Natural killer cell treated with Interleukin-12 subunit alpha and Interleukin-12 subunit beta and Interleukin-15 and Interleukin-18, amount 100 ng/mL, for 72 hours (primary cell): ENCODE results near the gene WNT8A. TPM values are rescaled to one million over a fixed set of nuclear protein-coding genes. Genes with fewer than 3 reads are reported as not detected.

Source experiments
- ATAC-seq, 2 donors: fragments of 150-1000 bp; cut with Tn5 transposase in 1 of 2; sonication (Bioruptor Pico), chemical (Tn5 transposase) in 1 of 2; 2 replicates each; pipeline ENCODE4 v1.10.0; 2021
- DNase-seq: peaks from one replicate; pipeline ENCODE4 v3.0.0; 2022; ENCODE audit warnings: low spot score
- H3K27ac Mint-ChIP-seq, 2 donors: 1 replicate in 1 of 2; 2 replicates in 1 of 2; pipeline ENCODE4 v1.8.0; 2022; ENCODE audit warnings: mixed read lengths in 2 of 2, mild to moderate bottlenecking in 1 of 2, moderate library complexity in 1 of 2
- H3K27me3 Mint-ChIP-seq, 2 donors: 1 replicate in 1 of 2; 2 replicates in 1 of 2; pipeline ENCODE4 v1.8.0; 2022; ENCODE audit warnings: mixed read lengths in 2 of 2
- H3K36me3 Mint-ChIP-seq: one replicate; pipeline ENCODE4 v1.8.0; 2022; ENCODE audit warnings: mixed read lengths
- H3K4me1 Mint-ChIP-seq, 2 donors: 1 replicate in 1 of 2; 2 replicates in 1 of 2; pipeline ENCODE4 v1.8.0; 2022; ENCODE audit warnings: low read depth in 2 of 2, mixed read lengths in 2 of 2, mild to moderate bottlenecking in 1 of 2
- H3K4me3 Mint-ChIP-seq: one replicate; pipeline ENCODE4 v1.8.0; 2022; ENCODE audit warnings: mixed read lengths
- H3K9me3 Mint-ChIP-seq: 2 replicates; pipeline ENCODE4 v1.8.0; 2022; ENCODE audit warnings: mixed read lengths
- total RNA-seq, 2 donors: library from RNA; stranded (reverse); gene quantifications; one replicate each; pipeline ENCODE4 v1.2.3, GENCODE V29; 2022

Gene WNT8A
- total RNA-seq, 2 donors from 2014 or later, result not detected

GRCh38 chr5:138102454-138103318 is 18.9 kb downstream of the WNT8A start:
- Mint-ChIP-seq H3K27ac (no peak overlapping the region), H3K36me3 (no peaks in the 10 kb centered on the region)

GRCh38 chr5:138103319-138103637 is 19.4 kb downstream of the WNT8A start:
- no peaks in the 10 kb centered on the region for H3K9me3 Mint-ChIP-seq
- DNase-seq (no peak), ATAC-seq (no peak)
- no peak overlapping the region for H3K27ac Mint-ChIP-seq
- no peaks in the 10 kb centered on the region for H3K4me1 Mint-ChIP-seq
- H3K4me3 Mint-ChIP-seq, result no peak overlapping the region
- H3K36me3 Mint-ChIP-seq, result no peaks in the 10 kb centered on the region
- peaks cover 16 to 37% of the 10 kb centered on the region in 2 donors for H3K27me3 Mint-ChIP-seq

More at GRCh38 chr5:138102454-138103318, 18.9 kb downstream of the WNT8A start:
- DNase-seq (no peak), ATAC-seq (peak in 1 of 2 donors; percentile 11)
- Mint-ChIP-seq H3K4me3 (no peak overlapping the region), H3K9me3 (no peaks in the 10 kb centered on the region), H3K4me1 (no peaks in the 10 kb centered on the region), H3K27me3 (peaks cover 16 to 35% of the 10 kb centered on the region in 2 donors)

GRCh38 chr5:138105709-138106108 is 21.9 kb downstream of the WNT8A start:
- Mint-ChIP-seq H3K9me3 (no peaks in the 10 kb centered on the region), H3K4me3 (no peak overlapping the region)
- no peak for DNase-seq

GRCh38 chr5:138107213-138107612 is 23.4 kb downstream of the WNT8A start:
- Mint-ChIP-seq H3K4me3 (no peak overlapping the region), H3K27ac (no peak overlapping the region), H3K9me3 (no peaks in the 10 kb centered on the region), H3K4me1 (no peaks in the 10 kb centered on the region), H3K27me3 (peaks cover 8 to 30% of the 10 kb centered on the region in 2 donors), H3K36me3 (no peaks in the 10 kb centered on the region)
- ATAC-seq, result no peak
- DNase-seq, result no peak

More at GRCh38 chr5:138105709-138106108, 21.9 kb downstream of the WNT8A start:
- ATAC-seq, result no peak
- Mint-ChIP-seq H3K36me3 (no peaks in the 10 kb centered on the region), H3K27me3 (peaks cover 13 to 32% of the 10 kb centered on the region in 2 donors), H3K27ac (no peak overlapping the region), H3K4me1 (no peaks in the 10 kb centered on the region)

GRCh38 chr5:138109463-138110265 is 25.8 kb downstream of the WNT8A start:
- ATAC-seq, result no peak
- H3K27me3 Mint-ChIP-seq, result peaks cover 8 to 28% of the 10 kb centered on the region in 2 donors

GRCh38 chr5:138110266-138110963 is 26.6 kb downstream of the WNT8A start:
- Mint-ChIP-seq H3K27me3 (peaks cover 8 to 28% of the 10 kb centered on the region in 2 donors), H3K4me1 (no peaks in the 10 kb centered on the region), H3K4me3 (no peak overlapping the region), H3K9me3 (no peaks in the 10 kb centered on the region), H3K36me3 (no peaks in the 10 kb centered on the region), H3K27ac (no peak overlapping the region)
- ATAC-seq, result no peak
- DNase-seq, result no peak

More at GRCh38 chr5:138109463-138110265, 25.8 kb downstream of the WNT8A start:
- Mint-ChIP-seq H3K4me1 (no peaks in the 10 kb centered on the region), H3K9me3 (no peaks in the 10 kb centered on the region), H3K4me3 (no peak overlapping the region), H3K27ac (no peak overlapping the region), H3K36me3 (no peaks in the 10 kb centered on the region)
- DNase-seq, result no peak

GRCh38 chr5:138111181-138111580 is 27.3 kb downstream of the WNT8A start:
- Mint-ChIP-seq H3K9me3 (no peaks in the 10 kb centered on the region), H3K4me1 (no peaks in the 10 kb centered on the region), H3K36me3 (no peaks in the 10 kb centered on the region), H3K27ac (no peak overlapping the region), H3K27me3 (peaks cover 8 to 28% of the 10 kb centered on the region in 2 donors), H3K4me3 (no peak overlapping the region)
- DNase-seq, result no peak
- no peak for ATAC-seq

GRCh38 chr5:138111937-138112336 is 28.1 kb downstream of the WNT8A start:
- Mint-ChIP-seq H3K4me1 (no peaks in the 10 kb centered on the region), H3K4me3 (no peak overlapping the region), H3K27me3 (peaks cover 8 to 28% of the 10 kb centered on the region in 2 donors), H3K27ac (no peak overlapping the region), H3K9me3 (no peaks in the 10 kb centered on the region), H3K36me3 (no peaks in the 10 kb centered on the region)
- no peak for DNase-seq
- ATAC-seq, result no peak

- ATAC-seq, result no peak
- peaks cover 3 to 17% of the 10 kb centered on the region in 2 donors for H3K27me3 Mint-ChIP-seq
- no peak for DNase-seq
- no peak overlapping the region for H3K27ac Mint-ChIP-seq
- no peaks in the 10 kb centered on the region for H3K36me3 Mint-ChIP-seq
- H3K9me3 Mint-ChIP-seq, result no peaks in the 10 kb centered on the region
- H3K4me1 Mint-ChIP-seq, result no peaks in the 10 kb centered on the region
- H3K4me3 Mint-ChIP-seq, result no peak overlapping the region
Observed at GRCh38 chr5:138115254-138115653, 31.4 kb downstream of the WNT8A start.

- H3K9me3 Mint-ChIP-seq, result no peaks in the 10 kb centered on the region
- H3K36me3 Mint-ChIP-seq, result no peaks in the 10 kb centered on the region
Observed at GRCh38 chr5:138128334-138128733, 44.5 kb downstream of the WNT8A start.

GRCh38 chr5:138129347-138129746 is 45.5 kb downstream of the WNT8A start:
- Mint-ChIP-seq H3K27me3 (peaks cover 6 to 7% of the 10 kb centered on the region in 2 donors), H3K4me1 (peaks cover 3 to 7% of the 10 kb centered on the region in 2 donors), H3K27ac (no peak overlapping the region), H3K36me3 (no peaks in the 10 kb centered on the region), H3K9me3 (no peaks in the 10 kb centered on the region), H3K4me3 (no peak overlapping the region)
- ATAC-seq, result no peak
- no peak for DNase-seq

More at GRCh38 chr5:138128334-138128733, 44.5 kb downstream of the WNT8A start:
- ATAC-seq (no peak), DNase-seq (no peak)
- H3K27me3 Mint-ChIP-seq, result peaks cover 8% of the 10 kb centered on the region in 2 donors
- no peak overlapping the region for H3K4me3 Mint-ChIP-seq
- H3K27ac Mint-ChIP-seq, result no peak overlapping the region
- H3K4me1 Mint-ChIP-seq, result peaks cover 0 to 3% of the 10 kb centered on the region in 2 donors

GRCh38 chr5:138132543-138132942 is 48.7 kb downstream of the WNT8A start:
- Mint-ChIP-seq H3K4me1 (peaks cover 3 to 7% of the 10 kb centered on the region in 2 donors), H3K36me3 (no peaks in the 10 kb centered on the region), H3K27ac (no peak overlapping the region), H3K9me3 (no peaks in the 10 kb centered on the region), H3K27me3 (peaks cover 10 to 15% of the 10 kb centered on the region in 2 donors), H3K4me3 (no peak overlapping the region)
- no peak for ATAC-seq
- no peak for DNase-seq

- no peak within 1 kb of the TSS for H3K27ac Mint-ChIP-seq
- DNase-seq, result no peak
- H3K4me1 Mint-ChIP-seq, result no peaks in the 10 kb centered on the region
- no peaks in the 10 kb centered on the region for H3K36me3 Mint-ChIP-seq
- no peaks in the 10 kb centered on the region for H3K9me3 Mint-ChIP-seq
- no peak within 1 kb of the TSS for H3K4me3 Mint-ChIP-seq
- peaks cover 12 to 36% of the 10 kb centered on the region in 2 donors for H3K27me3 Mint-ChIP-seq
- ATAC-seq, result no peak
Observed at GRCh38 chr5:138138949-138139780, 55.3 kb downstream of the WNT8A start, which contains the start of gene NME5. NME5 (minus strand) TSS chr5:138139428; CDS start chr5:138138780, 648 bp downstream.
